GM19328 (cell line): Measurements from ENCODE around the gene CCDC192.

Experiments used
- ATAC-seq: cut with Tn5 transposase; IDR thresholded peaks from one replicate; pipeline ENCODE4 v1.9.1; 2021; ENCODE audit warnings: mild to moderate bottlenecking, moderate library complexity; ENCODE audit not compliant: unreplicated experiment

The CCDC192 gene

GRCh38 chr5:127970081-127970480 is 266.9 kb downstream of the CCDC192 start:
- no peak for ATAC-seq

- no peak for ATAC-seq
These were observed 267.7 kb downstream of the CCDC192 start for GRCh38 chr5:127970854-127971425.

- ATAC-seq = no peak
These were observed 272.8 kb downstream of the CCDC192 start for GRCh38 chr5:127975961-127976360.

GRCh38 chr5:127976525-127976924 is 273.3 kb downstream of the CCDC192 start:
- no peak for ATAC-seq

- no peak for ATAC-seq
These were observed 274.0 kb downstream of the CCDC192 start for GRCh38 chr5:127976991-127977717.

- no peak for ATAC-seq
These were observed 275.6 kb downstream of the CCDC192 start for GRCh38 chr5:127978738-127979300.

GRCh38 chr5:127979475-127979874 is 276.3 kb downstream of the CCDC192 start:
- no peak for ATAC-seq

GRCh38 chr5:127980843-127981242 is 277.7 kb downstream of the CCDC192 start:
- ATAC-seq = no peak

- ATAC-seq = no peak
These were observed 278.3 kb downstream of the CCDC192 start for GRCh38 chr5:127981498-127981897.

GRCh38 chr5:127985811-127986325 is 282.7 kb downstream of the CCDC192 start:
- no peak for ATAC-seq

GRCh38 chr5:127987354-127988145 is 284.4 kb downstream of the CCDC192 start:
- no peak for ATAC-seq

- ATAC-seq = no peak
These were observed 285.1 kb downstream of the CCDC192 start for GRCh38 chr5:127988146-127988760.
